ENCODE results near the gene ASB15.
"Not testable (repeated sequence)": the region's sequence is repeated elsewhere in the genome, so short reads cannot be mapped to it uniquely, and the experiment has no call there.

The ASB15 gene

GRCh38 chr7:123598657-123599056 lies 3.0 kb upstream of the ASB15 start:
- no peak for DNase-seq (ENCODE audit: low read depth)

- DNase-seq (ENCODE audit: low read depth), result no peak
These were observed 1.9 kb upstream of the ASB15 start for GRCh38 chr7:123599766-123600165.

GRCh38 chr7:123600876-123601275 lies 745 bp upstream of the ASB15 start:
- DNase-seq (ENCODE audit: low read depth), result no peak

GRCh38 chr7:123602648-123603047 lies 1.0 kb downstream of the ASB15 start:
- DNase-seq (ENCODE audit: low read depth), result no peak

GRCh38 chr7:123604739-123605138 lies 3.1 kb downstream of the ASB15 start:
- DNase-seq (ENCODE audit: low read depth), result no peak

- no peak for DNase-seq (ENCODE audit: low read depth)
These were observed 5.9 kb downstream of the ASB15 start for GRCh38 chr7:123607423-123607975.

GRCh38 chr7:123608991-123609882 lies 7.6 kb downstream of the ASB15 start:
- no peak for DNase-seq (ENCODE audit: low read depth)

- DNase-seq (ENCODE audit: low read depth), result no peak
These were observed 8.2 kb downstream of the ASB15 start for GRCh38 chr7:123609883-123610239.

- DNase-seq (ENCODE audit: low read depth), result no peak
These were observed 10.4 kb downstream of the ASB15 start for GRCh38 chr7:123612024-123612423.

- no peak for DNase-seq (ENCODE audit: low read depth)
These were observed 13.7 kb downstream of the ASB15 start for GRCh38 chr7:123615344-123615743.

- no peak for DNase-seq (ENCODE audit: low read depth)
These were observed 14.6 kb downstream of the ASB15 start for GRCh38 chr7:123616223-123616622.

- no peak for DNase-seq (ENCODE audit: low read depth)
These were observed 20.1 kb downstream of the ASB15 start for GRCh38 chr7:123621707-123622106.

- DNase-seq (ENCODE audit: low read depth), result no peak
These were observed 21.2 kb downstream of the ASB15 start for GRCh38 chr7:123622660-123623386.

- DNase-seq (ENCODE audit: low read depth), result peak; percentile 48
These were observed 23.0 kb downstream of the ASB15 start for GRCh38 chr7:123624527-123625183.

- DNase-seq (ENCODE audit: low read depth), result no peak
These were observed 23.6 kb downstream of the ASB15 start for GRCh38 chr7:123625254-123625653.

- no peak for DNase-seq (ENCODE audit: low read depth)
These were observed 26.2 kb downstream of the ASB15 start for GRCh38 chr7:123627851-123628250.

- DNase-seq (ENCODE audit: low read depth), result no peak
These were observed 27.2 kb downstream of the ASB15 start for GRCh38 chr7:123628829-123629228.

- DNase-seq (ENCODE audit: low read depth), result no peak
These were observed 27.7 kb downstream of the ASB15 start for GRCh38 chr7:123629281-123629680.

GRCh38 chr7:123632808-123633207 lies 31.2 kb downstream of the ASB15 start:
- no peak for DNase-seq (ENCODE audit: low read depth)

- DNase-seq (ENCODE audit: low read depth), result no peak
These were observed 31.9 kb downstream of the ASB15 start for GRCh38 chr7:123633553-123633952.

GRCh38 chr7:123634011-123634573 lies 32.5 kb downstream of the ASB15 start:
- DNase-seq (ENCODE audit: low read depth), result not testable (repeated sequence)
